Transverse colon (tissue), 4 donors: ENCODE measurements around the gene B3GALT5.

Source experiments
- EP300 ChIP-seq: sonication (generic); formaldehyde crosslinking; IDR thresholded peaks from one replicate; pipeline ENCODE4 v1.6.1; 2017; ENCODE audit warnings: antibody characterized with exemption, low read depth
- POLR2A ChIP-seq: fragments of 450-650 bp; IDR thresholded peaks from one replicate; pipeline ENCODE4 v1.6.1; 2016; ENCODE audit warnings: antibody characterized with exemption, mild to moderate bottlenecking, moderate library complexity
- POLR2AphosphoS5 ChIP-seq, 3 donors: sonication (generic); formaldehyde crosslinking; IDR thresholded peaks; one replicate each; pipeline ENCODE4 v1.6.1; 2016; ENCODE audit warnings: antibody characterized with exemption in 3 of 3
- TF ChIP-seq, protein P1 (sequence below), 5 experiments: fragments of 200-600 bp in 3 of 5; fragments of 450-650 bp in 2 of 5; sonication (generic) in 3 of 5; IDR thresholded peaks; 1 replicate in 2 of 5; 2 replicates in 3 of 5; pipeline ENCODE4 v1.5.1; 2016 to 2017; ENCODE audit warnings: antibody characterized with exemption in 5 of 5, inconsistent platforms in 3 of 5, mild to moderate bottlenecking in 2 of 5, moderate library complexity in 1 of 5

DNA sequence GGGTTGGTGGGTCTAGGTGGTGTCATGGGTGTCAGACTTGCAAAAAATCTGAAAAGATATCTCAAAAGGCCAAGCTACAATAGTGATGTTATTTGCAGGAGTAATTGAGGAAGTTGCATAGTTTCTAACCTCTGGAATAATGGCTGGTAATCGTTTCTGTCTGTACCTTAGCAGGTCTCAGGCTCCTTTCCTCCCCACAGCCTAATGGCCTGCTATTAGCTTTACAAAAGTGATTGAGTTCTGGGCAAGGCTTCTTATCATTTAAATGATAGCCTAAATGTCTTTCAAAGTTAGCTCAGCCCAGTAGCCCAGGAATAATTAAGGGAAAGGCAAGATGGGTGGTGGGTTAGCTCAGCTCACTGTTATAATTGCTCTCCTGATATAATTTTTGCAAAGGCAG is 94.6 kb downstream of the B3GALT5 start:
- TF ChIP-seq, protein P1, sequence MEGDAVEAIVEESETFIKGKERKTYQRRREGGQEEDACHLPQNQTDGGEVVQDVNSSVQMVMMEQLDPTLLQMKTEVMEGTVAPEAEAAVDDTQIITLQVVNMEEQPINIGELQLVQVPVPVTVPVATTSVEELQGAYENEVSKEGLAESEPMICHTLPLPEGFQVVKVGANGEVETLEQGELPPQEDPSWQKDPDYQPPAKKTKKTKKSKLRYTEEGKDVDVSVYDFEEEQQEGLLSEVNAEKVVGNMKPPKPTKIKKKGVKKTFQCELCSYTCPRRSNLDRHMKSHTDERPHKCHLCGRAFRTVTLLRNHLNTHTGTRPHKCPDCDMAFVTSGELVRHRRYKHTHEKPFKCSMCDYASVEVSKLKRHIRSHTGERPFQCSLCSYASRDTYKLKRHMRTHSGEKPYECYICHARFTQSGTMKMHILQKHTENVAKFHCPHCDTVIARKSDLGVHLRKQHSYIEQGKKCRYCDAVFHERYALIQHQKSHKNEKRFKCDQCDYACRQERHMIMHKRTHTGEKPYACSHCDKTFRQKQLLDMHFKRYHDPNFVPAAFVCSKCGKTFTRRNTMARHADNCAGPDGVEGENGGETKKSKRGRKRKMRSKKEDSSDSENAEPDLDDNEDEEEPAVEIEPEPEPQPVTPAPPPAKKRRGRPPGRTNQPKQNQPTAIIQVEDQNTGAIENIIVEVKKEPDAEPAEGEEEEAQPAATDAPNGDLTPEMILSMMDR (IDR thresholded peaks at IDR 0.05): no peak
- TF ChIP-seq POLR2A: no peak
- TF ChIP-seq POLR2AphosphoS5 (IDR thresholded peaks at IDR 0.05): no peak
- TF ChIP-seq EP300: no peak
